HuH-7 (cell line): ENCODE measurements around the gene GBP4.
"Not testable (repeated sequence)": the region's sequence is repeated elsewhere in the genome, so short reads cannot be mapped to it uniquely, and the experiment has no call there.

ENCODE experiments used
- DNase-seq: peaks from one replicate; pipeline ENCODE4 v3.0.0; 2011; ENCODE audit warnings: low spot score

GBP4 gene, protein sequence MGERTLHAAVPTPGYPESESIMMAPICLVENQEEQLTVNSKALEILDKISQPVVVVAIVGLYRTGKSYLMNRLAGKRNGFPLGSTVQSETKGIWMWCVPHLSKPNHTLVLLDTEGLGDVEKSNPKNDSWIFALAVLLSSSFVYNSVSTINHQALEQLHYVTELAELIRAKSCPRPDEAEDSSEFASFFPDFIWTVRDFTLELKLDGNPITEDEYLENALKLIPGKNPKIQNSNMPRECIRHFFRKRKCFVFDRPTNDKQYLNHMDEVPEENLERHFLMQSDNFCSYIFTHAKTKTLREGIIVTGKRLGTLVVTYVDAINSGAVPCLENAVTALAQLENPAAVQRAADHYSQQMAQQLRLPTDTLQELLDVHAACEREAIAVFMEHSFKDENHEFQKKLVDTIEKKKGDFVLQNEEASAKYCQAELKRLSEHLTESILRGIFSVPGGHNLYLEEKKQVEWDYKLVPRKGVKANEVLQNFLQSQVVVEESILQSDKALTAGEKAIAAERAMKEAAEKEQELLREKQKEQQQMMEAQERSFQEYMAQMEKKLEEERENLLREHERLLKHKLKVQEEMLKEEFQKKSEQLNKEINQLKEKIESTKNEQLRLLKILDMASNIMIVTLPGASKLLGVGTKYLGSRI

DNA sequence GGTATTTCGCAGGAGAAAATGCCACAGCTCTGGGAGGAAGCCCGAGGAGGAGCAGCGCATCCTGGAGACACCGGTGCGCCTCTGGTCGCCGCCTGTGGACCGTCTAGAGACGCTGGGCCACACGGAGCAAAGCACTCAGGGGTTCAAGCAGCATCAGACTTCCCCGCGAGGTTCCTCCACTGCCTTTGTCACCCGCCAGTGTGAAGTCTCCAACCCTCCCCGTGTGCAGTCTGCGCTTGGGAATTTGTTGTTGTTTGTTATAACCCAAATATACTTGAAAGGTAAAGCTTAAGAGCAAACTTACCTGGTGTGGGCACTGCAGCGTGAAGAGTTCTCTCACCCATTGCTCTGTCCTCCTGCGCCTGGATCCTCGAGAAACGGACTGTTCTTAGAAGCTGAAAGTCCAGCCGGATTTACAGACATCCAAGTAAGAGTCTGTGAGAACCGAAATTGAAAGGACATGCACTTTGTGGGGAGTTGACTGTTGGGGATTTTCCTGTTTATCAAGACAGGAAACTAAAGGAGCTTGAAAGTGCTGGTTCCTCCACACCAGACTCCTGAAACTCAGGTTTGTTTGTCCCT lies at the start of gene GBP4:
TSS of gene GBP4 (minus strand) at position 452 of the 582 bp plus-strand sequence. CDS start at position 344, 108 bp downstream.
- no peak for DNase-seq

DNA sequence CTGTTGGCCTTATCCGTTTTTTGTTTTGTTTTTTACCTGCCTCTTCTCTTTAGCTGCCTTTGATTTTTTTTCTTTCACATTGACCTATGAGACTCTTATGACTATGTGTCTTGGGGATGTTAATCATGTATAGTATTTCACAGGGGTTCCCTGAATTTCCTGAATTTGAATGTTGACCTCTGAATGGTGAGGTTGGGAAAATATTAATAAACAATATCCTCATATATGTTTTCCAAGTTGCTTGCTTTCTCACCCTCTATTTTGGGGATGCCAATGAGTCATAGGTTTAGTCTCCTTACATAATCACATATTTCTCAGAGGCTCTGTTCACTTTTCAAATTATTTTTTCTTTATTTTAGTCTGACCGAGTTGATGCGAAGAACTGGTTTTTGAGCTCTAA lies 44.3 kb upstream of the GBP4 start:
- DNase-seq = no peak

DNA sequence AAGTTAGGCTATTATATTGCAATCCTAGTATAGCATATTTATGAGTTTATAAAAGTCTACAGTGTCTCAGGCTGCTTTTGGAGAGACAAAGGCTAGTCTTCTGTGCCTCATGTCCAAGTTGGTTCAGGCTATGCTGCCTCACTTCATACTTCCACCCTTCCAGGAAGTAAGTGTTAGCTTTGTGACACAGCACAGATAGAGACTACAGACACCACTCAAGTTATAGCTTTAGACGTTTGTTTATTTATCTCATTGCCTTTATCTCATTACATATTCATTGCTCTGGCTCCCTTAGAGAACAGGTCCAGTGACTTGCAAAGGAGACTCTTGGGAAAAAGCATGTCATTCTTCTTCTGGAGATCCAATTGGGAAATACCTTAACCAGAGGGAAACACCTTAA lies 22.6 kb upstream of the GBP4 start:
- no peak for DNase-seq

DNA sequence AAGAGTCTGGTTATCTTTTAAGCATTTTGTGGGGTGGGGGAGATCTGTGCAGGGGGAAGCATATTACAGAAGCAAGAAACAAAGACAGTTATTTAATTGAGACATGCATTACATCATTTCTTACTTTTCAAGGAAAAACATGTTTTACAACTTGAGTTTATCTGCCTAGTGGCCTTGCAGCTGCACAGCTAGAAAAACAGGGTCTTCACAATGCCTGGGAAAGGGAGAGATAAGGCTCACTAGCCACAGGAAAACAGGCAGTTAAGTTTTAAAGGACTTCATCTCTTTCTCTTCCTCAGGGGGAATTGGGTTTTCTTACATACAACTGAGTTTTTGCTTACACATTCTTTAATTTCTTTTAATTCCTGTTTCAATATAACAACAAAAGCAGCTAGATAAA lies 21.1 kb upstream of the GBP4 start:
- not testable (repeated sequence) for DNase-seq

DNA sequence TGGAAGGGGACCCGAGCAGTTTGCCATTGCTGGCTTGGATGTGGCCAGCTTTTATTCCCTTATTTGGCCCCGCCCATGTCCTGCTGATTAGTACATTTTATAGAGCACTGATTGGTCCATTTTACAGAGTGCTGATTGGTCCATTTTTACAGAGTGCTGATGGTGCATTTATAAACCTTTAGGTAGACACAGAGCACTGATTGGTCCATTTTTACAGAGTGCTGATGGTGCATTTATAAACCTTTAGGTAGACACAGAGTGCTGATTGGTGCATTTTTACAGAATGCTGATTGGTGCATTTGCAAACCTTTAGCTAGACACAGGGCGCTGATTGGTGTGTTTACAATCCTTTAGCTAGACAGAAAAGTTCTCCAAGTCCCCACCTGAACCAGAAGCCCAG lies 20.2 kb upstream of the GBP4 start:
- not testable (repeated sequence) for DNase-seq

DNA sequence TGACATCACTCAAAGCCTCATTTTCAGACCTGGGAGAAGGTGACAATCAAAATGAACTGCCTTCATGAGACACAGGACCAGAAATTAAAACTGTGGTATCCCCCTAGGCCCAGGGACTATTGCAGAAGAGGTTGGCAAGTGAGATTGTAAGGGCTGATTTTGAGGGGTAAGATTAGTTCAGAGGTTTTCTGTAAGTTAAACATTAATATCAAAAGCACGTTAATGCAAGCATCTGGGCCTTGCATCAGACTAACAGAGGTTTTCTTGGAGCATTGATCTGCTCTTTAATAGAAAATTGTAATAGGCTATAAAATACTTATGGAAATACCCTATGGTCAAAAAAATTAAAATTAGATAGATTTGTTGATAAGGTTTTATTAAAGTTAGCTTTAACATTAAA lies 14.6 kb upstream of the GBP4 start:
- no peak for DNase-seq

DNA sequence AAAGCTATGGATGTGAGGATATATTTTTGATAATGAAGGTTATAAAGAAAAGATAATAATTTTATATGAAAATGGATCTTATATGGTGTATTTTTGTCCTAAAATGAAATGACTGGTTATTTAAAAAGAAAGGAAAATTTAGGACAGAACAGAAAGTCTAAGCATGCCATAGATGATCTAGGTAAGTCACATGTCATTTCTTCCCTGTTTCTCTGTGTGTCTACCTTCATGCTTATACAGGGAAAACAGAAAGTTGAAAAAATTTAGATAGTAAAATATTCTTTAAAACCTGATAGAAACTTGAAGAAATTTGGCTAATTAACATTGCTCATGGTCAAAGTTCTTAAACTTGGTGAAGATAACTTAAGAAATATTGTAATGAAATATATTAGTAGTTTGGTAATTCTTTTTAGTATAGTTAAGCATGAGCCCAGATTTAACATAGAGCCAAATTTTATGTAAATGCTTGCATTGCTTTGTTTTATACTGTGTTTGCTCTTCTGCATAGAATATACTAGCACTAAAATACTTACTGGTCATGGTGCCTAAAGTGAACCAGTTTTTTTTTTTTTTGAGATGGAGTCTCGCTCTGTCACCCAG lies 12.4 kb upstream of the GBP4 start:
- no peak for DNase-seq

DNA sequence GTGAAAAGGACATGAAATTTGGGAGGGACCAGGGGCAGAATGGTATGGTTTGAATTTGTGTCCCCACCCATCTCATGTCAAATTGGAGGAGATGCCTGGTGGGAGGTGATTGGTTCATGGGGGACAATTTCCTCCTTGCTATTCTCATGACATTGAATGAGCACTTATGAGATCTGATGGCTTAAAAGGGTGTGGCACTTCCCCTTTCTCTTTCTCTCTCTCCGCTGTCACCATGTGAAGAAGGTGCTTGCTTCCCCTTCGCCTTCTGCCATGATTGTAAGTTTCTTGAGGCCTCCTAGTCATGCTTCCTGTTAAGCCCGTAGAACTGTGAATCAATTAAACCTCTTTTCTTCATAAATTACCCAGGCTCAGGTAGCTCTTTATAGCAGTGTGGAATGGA lies 7.6 kb upstream of the GBP4 start:
- no peak for DNase-seq

DNA sequence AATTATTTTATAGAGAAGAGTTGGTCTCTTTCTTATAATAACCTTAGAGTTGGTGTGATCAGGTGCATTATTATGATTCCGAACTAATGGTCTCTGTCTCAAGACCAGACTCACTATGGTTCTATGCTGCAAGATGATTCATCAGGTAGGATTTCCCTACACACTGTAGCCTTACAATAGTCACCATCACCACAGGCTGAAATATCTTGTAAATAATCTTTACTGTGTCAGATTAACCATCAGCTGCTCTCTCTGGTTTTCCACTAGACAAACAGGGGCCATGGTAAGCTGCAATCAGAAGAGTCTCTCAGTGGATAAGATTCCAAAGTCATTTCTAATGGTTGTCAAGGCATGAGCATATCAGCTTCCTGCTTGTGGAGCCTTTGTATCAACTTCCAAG lies 4.4 kb upstream of the GBP4 start:
- DNase-seq = no peak

DNA sequence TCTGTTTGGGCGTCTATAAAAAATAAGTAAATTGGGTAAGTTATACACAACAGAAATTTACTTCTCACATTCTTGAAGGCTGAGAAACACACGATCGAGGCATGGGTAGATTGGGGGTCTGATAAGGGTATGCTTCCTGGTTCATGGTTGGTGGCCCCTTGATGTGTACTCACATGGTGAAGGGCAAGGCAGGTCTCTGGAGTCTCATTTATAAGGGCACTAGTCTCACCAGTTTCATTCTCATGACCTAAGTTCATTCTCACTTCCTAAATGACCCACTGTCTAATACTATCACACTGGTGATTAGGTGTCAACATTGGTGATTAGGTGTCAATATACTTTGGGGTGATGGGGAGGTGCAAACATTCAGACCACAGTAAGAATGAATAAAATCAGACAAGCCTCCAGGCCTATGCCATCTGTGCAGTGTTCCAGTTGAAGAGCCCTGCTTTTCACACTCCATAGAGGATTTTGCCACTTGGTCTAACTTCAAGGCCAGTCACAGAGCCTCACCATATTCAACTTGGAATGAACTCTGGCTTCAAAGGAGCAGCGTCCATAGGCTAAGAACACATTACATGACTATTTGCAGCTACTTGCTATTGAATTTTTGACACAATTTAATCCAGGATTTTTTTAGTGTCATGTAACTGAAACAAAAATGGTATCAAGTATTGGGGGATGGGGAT lies 2.5 kb upstream of the GBP4 start:
- no peak for DNase-seq

DNA sequence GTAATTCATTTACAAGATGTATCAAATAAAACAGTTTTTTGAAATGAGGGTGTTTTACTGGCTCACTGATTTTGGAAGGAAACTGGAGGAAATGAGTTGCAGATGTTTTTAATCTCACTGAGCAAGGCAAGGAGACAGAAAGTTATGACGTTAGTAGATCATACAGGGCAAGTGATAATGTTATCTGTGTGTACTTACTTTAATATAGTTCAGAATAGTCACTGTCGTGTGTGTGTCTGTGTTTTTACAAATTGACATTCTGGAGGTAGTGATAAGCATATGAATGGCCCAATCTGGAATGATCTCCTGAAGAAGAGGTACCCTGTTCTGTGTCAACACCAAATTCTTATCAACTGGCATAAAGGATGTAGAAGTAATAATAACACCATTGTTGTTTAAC lies 1.9 kb upstream of the GBP4 start:
- DNase-seq = no peak

DNA sequence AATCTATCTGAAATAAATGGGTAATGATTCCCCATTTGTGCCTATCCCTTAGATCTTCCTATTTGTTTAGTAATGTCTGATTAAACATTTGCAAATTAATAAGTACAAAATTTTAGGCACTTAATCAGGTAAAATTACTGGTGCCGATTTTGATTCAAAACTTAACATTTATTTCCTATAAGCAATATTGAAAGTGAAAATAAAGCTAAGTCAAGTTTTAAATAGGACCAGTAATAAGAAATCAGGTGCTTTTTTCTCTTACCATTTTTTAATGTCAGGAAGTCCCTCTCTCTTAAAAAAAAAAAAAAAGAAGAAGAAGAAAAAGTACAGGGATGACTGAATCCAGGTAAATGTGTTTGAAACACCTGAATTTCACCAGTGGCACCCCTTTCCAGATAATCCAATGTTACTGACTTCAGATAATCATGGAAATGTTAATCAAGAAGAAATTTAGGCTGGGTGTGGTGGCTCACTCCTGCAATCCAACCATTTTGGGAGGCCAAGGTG lies 836 bp upstream of the GBP4 start:
- no peak for DNase-seq

DNA sequence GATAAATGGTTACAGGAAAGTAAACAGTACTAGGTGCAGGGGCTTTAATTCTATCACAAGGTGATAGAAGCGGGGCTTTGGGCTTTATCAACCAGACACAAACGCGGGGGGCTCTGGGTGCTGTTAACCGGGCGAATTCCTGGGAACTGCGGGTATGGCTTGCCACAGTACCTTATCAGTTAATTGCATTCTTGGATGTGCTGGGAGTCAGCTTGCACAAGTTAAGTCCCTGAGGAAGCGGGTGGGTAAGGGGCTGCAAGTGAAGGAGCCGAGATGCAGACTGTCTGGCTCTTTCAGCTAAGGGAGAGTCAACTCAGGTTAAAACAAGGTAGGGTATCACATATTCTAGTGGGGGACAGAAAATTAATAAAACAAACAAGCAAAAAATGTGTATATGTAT lies 661 bp downstream of the GBP4 start:
- DNase-seq = no peak

DNA sequence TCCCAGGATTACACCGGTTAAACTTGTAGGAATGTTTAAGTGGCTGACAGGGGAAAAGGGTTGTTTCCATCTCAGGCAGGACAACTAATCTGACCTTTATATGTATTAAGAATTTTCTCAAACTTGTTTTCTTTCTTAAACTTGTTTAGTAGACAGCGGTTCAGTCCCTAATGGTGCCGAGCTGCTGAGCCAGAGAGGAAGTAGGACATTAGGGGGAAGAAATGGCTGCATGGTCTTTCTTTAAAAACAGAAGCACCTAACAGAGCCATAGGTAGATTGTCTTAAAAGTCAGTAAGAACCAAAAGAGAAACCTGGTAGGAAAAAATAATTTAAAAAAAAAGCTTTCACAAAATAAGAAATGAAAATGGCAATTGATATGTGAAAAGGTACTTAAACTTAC lies 3.3 kb downstream of the GBP4 start:
- DNase-seq = no peak

DNA sequence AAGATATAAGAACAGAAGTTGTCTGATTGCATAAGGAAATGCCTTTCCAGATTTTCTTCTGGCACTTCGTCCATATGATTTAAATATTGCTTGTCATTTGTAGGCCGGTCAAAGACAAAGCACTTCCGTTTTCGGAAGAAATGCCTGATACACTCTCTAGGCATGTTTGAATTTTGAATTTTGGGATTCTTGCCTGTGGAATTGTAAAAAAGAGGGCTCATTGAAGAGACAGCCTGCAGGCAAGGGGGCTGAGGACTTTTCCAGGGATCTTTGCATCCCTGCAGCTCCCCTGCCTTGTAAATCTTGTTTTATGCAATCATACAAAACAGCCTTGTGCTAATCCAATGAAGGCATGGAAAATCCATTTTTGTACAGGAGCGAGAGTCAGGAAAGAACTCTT lies 7.4 kb downstream of the GBP4 start:
- no peak for DNase-seq

DNA sequence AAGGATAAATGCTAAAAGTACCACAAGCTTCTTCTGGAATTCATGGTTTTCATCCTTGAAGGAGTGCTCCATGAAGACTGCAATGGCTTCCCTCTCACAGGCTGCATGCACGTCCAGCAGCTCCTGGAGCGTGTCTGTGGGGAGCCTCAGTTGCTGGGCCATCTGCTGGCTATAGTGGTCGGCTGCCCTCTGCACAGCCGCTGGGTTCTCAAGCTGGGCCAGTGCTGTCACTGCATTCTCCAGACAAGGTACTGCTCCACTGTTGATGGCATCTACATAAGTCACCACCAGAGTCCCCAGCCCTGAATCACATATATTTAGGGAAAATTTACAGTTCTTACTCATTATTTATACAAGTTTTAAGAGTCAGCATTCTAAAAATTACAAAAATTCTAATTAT lies 8.7 kb downstream of the GBP4 start:
- no peak for DNase-seq

DNA sequence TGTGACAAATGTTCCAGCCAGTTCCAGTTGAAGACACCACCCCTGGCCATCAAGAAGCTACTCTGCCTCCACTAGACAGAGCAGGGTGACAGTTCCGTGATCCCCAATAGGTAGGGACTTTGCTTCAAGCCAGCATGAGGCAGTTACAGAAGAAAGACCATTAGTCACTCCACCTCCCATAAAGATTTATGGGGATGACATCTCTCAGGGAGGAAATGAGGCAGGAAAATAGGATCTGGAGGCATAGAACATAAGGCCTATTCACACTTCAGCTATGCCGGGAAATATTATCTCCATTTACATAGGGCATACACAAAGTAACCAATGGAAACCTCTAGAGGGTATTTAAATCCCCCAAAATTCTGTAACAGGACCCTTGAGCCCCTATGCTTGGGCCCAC lies 19.4 kb downstream of the GBP4 start:
- no peak for DNase-seq

DNA sequence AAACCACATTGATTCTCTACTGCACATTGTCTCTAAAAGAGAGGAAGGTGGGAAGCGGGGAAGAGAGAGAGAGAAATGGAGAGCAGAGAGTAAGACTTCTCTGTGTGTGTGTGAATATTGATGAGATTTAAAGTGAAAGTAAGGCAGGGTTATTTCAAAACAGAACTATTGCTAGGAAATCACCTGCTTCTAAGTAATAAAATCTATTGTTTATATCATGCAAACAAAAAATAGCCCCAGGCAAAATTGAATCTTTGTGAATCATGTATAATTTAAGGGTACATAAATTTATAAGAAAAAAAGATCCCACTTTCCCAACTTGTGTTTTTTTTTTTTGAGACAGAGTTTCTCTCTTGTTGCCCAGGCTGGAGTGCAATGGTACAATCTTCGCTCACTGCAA lies 21.8 kb downstream of the GBP4 start:
- no peak for DNase-seq

DNA sequence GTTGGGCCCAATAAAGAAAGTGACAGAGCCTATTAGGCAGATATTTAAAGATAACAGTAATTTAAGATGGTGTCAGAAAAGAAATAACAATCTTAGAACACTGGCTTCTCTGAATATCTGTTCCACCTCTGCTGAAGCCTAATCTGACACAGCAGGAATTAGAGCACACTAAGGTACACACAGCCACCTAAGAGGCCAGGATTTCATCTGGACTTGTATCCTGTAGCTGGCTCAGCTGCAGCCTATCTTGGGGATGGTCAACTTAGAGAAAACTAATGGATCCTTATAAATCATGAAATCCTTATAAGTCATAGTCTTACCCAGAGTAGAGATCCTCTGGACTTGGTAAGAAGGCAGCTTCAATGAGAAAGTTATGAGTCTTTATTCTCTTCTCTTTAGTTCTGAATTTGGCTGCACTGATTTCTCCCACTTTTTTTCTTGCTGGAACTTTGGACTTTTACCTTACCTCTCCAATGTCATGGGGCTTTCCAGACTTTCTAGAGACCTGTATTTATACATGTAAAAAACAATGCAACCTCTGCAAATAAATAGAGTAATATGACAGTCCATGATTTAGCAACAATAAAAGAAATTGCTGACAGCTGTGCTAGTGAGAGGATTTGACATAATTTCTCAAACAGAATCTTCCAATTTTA lies 23.0 kb downstream of the GBP4 start, which contains the start of gene GBP7:
TSS of gene GBP7 (minus strand) at position 403 of the 656 bp plus-strand sequence. CDS start 4,068 bp downstream, outside the sequence.
- DNase-seq = peak; percentile 8

DNA sequence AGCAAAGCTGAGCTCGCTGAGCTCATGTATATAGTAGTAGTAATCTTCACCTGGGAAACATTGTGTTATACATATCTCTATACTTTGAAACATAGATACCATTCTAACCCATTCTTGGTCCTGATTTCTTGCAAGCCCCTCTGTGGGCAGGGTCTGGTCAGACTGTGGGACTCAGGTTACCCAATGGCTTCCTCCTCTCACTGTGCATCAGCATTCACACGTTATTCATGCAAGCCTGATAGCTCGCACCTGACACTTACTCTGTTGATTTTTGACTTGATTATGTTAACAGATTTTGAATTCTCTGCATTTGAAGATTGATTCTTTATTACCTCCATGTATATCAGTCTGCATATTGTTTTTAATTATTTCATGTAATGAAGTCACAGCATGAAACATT lies 24.3 kb downstream of the GBP4 start:
- DNase-seq = no peak

DNA sequence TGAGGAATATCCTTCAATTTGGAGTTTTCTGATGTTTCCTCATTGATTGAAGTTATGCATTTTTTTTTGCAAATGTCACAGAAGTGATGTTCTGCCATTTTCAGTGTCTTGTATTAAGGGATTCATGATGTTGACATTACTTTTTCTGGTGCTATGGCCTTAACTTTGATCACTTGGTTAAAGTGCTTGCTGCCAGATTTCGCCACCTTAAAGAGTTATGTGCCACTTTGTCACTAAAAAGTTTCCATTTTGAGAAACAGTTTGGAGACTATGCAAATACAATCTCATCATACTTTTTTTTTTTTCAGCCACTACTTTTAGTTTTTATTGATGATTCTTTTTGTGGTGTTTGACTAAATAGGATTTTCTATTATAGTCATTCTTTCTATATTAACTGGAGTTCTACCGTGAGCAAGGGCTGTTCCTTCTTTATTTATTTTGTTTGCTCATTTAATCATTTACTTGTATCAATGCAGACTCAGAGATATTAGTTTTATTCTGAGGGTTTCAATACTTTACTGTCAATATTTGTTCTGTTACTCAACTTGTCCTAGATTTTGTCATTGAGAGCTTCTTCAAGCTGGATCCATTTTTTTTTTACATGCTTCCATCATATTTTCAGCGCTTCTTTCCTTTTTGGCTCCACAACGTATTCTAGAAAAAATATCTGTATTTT lies 26.1 kb downstream of the GBP4 start:
- no peak for DNase-seq
